Stimulated activated CD8-positive, alpha-beta memory T cell treated with anti-CD3 and anti-CD28 coated beads, Interleukin-2, amount 100 ng/mL, for 1 hour (primary cell): Measurements from ENCODE around the gene PPP2R2C.

Source experiments
- DNase-seq, 2 donors: peaks; one replicate each; pipeline ENCODE4 v3.0.0-alpha.2; 2020; ENCODE audit warnings: low read depth in 2 of 2

Gene PPP2R2C

DNA sequence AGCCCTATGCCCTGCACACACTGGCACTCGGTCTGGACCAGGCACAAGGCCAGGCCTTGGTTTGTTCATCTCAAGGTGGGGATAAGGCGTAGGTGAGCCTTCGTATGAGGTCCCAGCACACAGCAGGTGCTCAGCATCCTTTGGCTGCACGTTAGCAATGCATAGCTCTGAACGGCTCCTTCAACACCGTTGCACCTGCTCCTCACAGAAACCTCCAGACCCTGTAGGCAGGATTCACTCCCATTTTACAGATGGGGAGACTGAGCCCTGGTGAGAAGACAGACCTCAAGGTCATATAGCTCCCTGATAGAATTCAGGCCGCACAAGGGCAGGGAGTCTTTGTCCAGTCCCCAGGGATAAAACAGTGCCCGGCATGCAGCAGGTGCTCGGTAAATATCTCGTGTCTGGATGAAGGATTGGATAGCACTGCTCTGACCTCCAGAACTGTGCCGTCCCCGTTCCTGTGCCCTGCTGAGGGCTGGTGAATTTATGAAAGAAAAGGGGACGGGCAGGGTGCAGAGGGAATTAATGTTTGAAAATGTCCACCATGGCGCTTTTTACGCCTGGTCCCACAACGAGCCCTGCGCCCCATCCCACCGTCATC is 2.4 kb downstream of the PPP2R2C start:
- DNase-seq: no peak

DNA sequence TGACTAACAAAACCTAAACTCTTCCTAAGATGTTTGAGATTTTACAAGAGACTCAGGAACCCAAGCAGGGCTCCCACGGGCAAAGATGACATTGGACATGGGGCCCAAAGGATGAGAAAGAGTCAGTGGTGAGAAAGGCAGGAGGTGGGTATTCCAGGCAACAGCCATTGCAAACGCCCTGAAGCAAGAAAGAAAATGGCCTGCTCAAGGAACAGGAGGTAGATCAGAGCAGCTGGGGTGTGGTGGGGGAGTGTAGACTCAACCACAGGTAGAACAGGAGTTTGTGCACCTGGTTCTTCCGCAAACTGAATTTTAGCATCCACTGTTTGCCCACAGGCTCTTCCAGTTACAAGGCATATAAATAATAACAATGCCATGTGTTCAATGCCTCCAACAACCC is 3.3 kb downstream of the PPP2R2C start:
- no peak for DNase-seq

DNA sequence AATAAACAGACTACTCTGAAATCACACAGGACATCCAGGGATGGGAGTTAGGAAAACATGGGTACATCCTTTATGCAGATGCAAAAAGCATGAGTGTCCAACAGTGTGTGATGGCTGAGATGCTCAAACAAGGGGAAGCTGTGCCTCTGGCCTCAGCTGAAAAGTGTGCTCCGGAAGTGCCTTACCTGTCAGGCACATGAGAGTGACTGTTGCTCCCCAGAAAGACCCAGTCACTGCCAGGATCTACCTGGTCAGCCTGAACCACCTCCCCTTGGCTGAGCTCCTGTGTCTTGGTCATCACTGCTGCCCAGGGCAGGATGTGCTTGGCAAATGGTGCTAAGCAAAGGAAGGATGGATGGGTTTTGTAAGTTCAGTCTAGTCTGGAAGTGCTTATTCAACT is 4.0 kb downstream of the PPP2R2C start:
- no peak for DNase-seq

DNA sequence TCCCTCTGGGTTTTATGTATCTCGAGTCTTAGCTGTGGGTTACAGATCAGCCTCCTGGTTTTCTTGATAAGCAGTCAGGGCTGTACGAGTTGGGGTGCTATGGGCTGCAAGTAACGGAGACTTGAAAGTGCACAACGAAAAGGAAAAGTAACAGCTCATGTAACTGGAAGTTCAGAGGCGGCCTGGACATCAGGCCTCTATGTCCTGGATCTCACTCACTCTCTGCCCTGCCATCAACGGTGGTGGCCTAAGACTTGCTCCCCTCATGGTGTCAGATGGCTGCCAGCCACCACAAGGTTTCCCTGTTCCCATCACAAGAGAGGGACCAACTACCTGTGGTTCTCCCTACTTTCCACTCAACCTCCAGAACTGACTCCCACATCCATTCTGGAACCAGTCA is 4.8 kb downstream of the PPP2R2C start:
- DNase-seq: no peak

DNA sequence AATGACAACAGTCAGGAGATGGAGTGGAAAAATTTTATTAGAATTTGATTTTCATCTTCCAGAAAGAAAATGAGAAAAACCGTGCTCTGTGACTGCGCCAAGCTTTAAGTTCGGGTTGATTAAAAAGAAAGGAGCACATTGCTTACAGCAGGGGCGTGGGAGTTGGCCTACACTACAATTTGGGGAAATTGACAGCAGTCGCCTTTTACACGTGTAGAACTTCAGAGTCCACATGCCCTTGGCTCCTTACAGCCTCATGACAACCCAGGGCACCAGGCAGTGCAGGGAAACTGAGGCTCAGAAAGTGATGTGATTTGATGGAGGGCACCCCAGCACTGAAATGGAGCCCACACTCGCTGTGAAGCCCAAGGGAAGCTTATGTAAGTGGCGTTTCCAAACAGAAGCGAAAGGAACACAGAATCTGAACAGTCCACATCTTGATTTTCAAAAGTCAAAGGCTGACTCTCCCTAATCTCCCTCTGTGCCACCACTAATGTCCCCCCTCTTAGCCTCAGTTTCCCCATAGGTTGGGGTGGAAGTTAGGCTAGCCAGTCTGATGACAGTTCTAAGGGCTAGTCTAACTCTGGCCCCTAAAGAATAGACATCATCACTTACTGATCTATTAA is 5.5 kb downstream of the PPP2R2C start:
- no peak for DNase-seq

DNA sequence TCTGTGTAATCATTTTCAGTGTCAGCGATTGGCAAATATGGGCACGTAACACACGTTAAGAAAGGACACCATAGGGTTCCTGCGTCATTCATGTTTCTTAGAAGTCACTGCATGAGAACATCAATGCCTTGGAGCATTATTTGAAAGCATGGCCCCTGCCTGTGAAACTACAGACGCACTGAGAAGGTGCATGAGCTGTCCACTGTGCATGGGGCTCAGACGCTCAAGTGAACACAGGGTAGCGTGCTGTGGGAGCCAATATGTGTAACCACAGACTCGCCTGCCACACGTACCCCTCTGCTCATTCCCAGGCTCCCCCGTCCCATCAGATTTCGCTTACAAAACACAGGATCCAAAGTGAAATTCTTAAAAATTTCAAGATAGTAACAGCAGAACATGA is 6.5 kb downstream of the PPP2R2C start:
- no peak for DNase-seq

DNA sequence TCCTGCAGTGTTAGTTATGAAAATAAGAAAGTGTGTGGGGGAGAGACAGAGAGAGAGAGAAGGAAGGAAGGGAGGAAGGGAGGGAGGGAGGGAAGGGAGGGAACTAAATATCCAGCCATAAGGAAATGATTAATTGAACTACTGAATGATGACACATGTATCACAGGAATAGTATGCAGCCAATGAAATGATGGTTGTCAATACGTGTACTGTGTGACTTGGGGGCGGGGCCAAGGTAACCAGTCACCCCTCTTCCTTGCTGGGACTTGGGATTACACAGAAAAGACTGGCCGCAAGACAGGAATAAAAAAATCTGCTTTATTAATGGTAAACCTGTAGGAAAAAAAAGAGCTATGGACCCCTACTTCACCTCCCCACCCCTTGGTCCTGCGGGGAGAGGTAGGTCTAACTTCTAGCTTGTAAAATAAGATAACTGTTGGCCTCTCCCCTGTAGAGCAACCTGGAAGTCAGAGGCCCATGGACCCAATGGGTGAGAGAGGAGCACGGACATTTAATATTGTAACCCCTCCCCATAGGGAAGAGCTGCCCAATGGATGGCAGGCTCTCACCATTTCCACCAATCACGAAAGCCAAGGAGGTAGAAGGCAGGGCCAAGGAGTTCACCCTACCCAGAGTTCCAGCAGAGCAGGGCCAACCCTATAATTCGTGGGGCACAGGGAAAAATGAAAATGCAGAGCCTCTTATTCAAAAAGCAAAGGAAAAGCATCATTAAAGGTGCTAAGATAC is 7.4 kb downstream of the PPP2R2C start:
- no peak for DNase-seq

DNA sequence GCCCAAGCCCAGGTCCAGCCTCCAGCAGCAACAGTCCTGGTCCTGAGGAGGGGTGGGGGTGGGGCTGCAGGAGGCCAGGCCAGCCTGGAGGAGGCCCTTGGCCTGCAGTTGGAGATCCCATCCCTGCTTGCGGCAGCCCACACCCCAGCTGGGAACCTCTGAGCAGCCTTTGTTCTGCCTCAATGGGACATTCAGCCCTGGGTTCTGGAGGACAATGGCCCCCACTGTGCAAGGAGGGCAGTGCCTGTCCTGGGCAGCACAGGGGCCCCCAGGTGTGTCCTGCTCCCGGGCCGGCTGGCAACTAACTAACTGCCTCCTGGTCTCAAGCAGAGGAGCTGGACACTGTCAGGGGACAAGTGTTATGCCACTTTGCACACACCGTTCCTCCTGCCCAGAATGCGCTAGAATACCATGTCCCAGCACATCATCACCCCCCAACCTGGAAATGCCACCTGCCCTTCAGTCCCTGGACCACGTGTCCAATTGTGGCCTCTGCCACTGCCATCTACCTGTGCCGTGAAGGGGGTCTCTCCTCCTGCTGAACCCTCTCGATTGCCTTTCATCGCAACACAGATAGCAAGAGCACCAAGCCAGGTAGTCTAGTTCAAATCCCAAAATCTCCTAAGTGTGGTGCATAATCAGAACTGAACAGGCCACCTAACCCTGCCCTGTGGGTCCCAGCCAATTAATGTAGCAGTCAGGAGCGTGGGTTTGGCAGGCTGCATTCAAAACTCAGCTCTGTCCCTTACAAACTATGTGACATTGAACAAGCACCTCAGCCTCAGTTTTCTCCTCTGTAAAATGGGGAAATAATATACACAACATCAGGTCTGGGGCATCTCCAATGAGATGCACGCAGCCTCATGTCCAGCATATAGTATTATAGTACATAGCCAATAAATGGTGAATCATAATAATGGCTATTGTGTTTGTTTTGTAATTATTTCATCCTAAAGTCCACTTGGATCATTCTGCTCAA is 8.8 kb downstream of the PPP2R2C start:
- DNase-seq: no peak

DNA sequence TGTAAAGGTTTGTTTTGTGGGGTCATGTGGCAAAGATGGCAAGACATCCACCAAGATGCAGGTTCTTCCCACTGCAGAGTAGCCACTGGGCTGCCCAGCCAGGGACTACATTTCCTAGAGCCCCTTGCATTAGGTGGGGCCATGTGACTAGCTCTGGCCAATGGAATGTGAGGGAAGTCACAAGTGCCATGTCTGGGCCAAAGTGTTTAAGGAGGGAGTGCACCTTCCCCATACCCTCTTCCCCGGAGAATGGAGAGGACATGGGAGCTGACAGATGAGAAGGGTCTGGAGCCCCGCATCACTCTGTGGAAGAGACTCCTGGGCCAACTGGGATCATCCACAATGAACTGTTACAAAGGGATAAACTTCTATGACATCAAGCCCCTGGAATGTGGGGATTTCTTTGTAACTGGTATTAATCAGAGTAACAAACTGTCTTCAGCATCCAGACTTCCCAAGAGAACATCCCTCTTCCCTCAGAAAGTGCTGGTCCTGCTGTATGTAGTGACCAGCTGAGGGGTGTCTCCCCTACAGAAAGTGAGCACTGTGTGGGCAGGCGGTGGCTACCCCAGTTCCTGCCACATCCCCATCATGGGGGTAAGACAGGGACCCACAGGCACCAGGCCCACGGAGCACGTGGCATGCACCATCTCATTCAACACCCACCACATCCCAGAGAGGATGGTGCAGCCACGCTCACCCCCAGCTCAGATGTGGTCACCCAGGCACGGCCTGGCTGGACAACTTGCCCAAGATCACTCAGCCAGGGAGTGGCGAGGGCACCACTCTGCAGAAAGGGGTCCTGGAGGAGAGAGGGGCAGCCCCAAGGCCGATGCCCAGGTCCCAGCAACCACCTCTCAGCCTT is 10.9 kb downstream of the PPP2R2C start:
- DNase-seq: no peak

DNA sequence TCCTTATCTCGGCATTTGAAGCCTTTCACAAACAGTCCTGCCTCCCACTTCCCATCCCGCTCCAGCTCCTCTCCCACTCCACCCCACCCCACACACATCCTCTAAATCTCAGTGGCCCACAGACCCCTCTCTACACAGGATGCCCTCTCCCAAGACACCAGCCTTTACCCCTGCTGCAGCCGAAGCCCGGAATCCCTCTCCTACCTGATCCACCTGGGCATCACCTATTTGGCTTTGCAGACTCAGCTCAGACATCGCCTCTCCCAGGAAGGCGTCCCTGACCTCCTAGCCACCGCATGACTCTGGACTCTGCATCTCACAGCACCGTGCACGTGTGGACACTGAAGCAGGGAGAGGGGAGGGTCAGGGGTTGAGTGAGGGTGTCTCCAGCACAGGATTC is 11.5 kb downstream of the PPP2R2C start:
- DNase-seq: no peak

DNA sequence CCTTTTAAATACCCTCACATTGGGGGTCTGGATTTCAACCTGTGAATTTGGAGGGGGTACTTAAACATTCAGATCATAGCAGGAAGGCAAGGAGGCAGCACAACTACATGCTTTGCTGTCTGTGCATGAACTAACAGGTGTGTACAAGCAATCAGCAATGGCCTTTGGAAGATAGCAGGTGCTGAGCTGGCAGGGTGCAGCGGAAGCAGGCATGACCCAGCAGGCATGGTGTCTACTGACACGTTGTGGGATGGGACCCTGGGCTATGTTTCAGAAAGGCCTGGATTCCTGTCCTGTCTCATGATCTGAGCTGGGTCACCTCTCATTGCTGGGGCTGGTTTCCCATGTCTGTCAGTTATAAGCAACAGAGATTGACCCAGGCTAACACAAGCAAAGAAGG is 13.9 kb downstream of the PPP2R2C start:
- no peak for DNase-seq

DNA sequence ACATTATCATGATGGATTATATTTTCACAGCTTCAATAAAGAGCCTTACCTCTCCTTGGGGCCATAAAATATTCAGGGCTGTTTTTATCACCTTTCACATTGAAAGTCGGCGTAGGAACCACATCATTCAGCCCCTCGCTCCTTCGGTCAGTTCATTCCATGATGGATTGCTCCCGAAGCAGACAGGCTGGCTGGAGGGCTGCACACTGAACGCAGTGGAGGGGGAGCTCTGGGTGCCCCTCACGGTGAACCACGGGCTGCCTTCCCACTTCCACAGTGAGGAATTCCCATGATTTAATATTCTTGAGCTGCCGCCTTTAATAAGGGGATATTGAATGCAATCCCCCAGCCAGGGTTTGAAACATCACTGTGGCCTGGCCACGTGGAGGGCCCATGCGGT is 16.0 kb downstream of the PPP2R2C start:
- no peak for DNase-seq

DNA sequence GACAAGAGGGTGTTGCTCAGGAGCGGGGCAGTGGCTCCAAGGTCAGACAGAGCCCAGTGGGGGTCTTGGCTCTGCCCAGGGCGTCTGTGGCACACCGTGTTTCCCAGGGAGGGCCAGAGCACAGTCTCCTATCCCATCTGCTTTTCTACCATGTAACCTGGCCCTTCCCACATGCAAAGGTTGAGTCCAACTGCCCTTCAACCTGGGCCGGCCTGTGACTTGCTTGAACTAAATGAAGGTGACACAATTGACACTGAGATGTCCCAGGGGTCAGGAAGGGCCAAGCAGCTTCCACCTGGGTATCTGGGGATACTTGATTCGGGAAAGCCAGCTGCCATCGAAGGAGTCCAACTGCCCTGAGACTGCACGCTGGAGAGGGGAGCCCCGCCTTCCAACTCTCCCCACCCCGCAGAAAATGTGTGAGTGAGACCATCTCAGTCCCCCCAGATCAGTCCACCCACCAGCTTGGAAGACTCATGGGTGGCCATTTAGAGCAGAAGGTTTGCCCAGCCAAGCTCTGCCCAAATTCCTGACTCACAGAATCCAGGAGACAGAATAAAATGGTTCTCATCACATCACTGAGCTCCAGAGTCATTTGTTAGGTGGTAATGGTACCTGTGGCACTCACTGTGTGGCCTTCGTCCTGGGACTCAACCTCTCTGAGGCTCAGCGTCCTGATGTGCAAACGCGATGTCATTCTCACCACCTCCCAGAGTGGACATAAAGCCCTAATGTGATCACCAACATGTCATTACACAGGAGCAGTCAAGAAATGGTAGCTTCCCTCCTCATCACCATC is 18.1 kb downstream of the PPP2R2C start:
- no peak for DNase-seq

DNA sequence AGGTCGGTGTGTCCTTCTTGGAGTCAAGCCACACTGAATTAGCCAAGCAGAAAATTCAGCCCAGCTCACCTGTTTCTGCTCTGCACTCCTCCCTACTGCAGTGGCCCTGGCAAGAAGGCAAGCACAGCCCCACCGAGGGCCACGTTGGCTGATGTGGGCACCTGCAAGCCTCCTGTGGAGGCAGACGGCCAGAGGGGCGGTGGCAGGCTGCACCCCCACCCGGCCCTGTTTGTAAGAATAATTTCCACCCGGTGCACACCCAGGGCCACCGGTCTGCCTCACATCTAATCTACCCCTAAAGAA is 18.8 kb downstream of the PPP2R2C start:
- DNase-seq: no peak

DNA sequence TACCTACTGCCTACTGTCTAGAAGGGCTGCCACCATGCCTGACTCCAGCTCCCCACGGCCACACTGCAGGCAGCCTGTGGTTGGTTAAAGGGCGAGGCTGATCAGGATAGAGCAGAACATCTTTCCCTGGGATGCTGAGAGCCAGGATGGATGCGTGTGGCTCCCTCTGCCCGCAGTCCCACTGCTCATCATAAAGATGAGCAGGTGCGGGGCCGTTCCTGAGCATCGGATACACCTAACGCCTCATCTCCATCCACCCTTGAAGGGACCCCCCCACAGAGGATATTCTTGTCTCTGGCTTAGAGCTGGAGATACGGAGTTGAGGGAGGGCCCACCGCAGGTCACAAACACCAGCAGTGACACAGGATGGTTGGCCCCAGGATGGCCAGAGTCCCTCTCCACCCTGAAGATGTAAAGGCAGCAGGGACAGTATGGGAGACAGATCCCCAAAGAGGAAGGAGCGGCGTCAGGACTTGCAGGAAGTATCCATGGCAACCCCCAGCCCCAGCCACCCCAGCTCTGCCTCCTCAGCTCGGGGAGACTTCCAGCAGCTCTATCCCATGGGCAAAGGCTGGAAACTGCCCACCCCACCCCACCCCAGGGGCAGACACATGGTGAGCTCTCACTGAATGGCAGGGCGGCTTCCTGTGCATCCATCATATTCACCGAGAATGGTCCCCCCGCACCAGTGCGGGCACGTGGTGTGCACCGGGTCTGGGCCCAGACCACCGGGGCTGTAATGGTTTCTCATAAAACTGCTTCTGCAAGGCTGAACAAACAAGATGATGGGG is 19.3 kb downstream of the PPP2R2C start:
- no peak for DNase-seq

DNA sequence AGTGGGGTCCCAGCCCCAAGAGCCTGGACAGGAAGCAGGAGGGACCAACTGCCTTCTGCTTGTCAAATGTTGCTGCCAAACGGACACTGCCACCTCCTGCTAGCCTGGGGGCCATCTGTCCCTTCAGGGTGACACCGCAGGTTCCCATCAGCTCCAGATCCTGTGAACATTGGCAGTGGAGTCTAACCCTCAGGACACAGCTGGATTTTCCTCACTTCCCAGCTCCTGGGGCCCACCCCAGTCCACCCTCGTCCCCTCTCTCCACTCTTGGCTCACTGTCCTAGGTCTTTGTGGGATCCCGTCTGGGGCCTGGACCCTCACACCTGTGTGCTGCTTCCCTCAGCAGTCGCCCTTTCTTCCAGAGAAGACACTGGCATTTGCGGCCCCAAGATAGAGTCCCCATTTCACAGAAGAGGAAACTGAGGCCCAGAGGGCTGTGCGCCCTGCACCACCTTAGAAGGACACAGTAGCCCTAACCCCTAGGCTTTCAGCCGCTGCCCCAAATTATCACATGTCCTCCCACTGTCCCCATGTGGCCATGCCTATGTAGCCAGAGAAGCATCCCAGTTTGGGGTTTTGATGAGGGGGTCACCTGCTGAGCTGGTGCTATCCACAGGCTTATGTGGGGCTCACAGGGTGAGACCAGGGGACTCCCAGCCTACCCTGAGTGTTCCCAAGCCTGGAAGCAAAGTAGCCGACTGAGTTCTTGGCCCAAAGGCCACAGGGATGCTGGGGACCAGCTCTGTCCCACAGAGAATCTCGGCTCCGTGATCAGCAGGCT is 20.1 kb downstream of the PPP2R2C start:
- no peak for DNase-seq

DNA sequence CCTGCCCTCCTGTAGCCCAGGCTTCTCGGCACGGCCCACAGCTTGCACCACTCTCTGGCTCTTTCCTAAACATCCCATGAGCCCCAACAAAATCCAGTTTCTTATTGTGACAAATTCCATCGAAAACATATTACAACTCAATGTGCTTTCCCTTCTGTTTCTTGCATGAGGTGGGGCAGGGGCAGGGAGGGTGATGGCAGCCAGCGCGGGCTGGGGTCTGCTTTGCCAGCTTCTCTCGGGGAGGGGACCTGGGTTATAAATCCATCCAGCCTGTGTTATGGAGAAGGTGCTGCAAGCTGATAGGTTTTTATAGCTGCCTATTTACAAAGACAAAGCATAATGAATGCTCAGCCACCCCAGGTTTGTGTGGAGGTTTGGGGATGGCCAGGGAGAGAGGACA is 21.1 kb downstream of the PPP2R2C start:
- no peak for DNase-seq

DNA sequence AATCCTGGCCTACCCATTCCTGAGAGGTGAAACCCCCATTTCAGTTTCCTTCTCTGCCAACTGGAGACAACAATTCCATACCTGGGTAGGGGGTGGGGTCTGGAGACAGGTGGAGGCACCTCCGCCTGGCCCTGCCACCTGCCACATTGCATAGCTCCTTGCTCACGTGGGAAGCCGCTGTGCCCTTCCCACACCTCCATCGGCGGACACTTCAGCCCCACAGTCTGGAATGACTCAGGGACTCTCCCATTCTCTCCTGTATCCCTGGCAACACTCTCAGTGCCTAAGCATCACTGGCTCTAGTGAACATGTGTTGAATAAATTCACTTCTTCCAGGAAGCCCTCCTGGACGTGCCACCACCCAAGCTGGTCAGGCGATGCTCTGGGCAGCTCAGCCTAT is 21.7 kb downstream of the PPP2R2C start:
- no peak for DNase-seq
